Fibroblast of lung (primary cell): ENCODE data around the gene SH2D3C. TPM values are rescaled to one million over a fixed set of nuclear protein-coding genes. Genes with fewer than 3 reads are reported as not detected.

Source experiments
- DNase-seq, 2 donors: peaks; one replicate each; pipeline versions ENCODE4 v3.0.0 to v3.0.0-alpha.2; 2010; ENCODE audit warnings: low read depth in 2 of 2
- H2AFZ ChIP-seq: 2 replicates; pipeline ENCODE4 v1.5.1; 2012; ENCODE audit warnings: low read length, control low read depth, inconsistent platforms
- H3K27ac ChIP-seq: 2 replicates; pipeline ENCODE4 v1.5.1; 2011; ENCODE audit warnings: low read length, control low read depth; ENCODE audit not compliant: insufficient read depth
- H3K27me3 ChIP-seq: 2 replicates; pipeline ENCODE4 v1.5.1; 2011; ENCODE audit warnings: mild to moderate bottlenecking, low read length; ENCODE audit not compliant: control insufficient read depth, insufficient read depth
- H3K36me3 ChIP-seq: 2 replicates; pipeline ENCODE4 v1.5.1; 2011; ENCODE audit warnings: low read length; ENCODE audit not compliant: control insufficient read depth, insufficient read depth
- H3K4me1 ChIP-seq: 2 replicates; pipeline ENCODE4 v1.5.1; 2011; ENCODE audit warnings: low read length; ENCODE audit not compliant: control insufficient read depth, insufficient read depth; ENCODE audit errors: extremely low read depth
- H3K4me2 ChIP-seq: 2 replicates; pipeline ENCODE4 v1.5.1; 2011; ENCODE audit warnings: low read length, control low read depth; ENCODE audit not compliant: insufficient read depth; ENCODE audit errors: extremely low read depth
- H3K4me3 ChIP-seq, 4 experiments: fragments of 200-600 bp in 1 of 4; sonication (generic) in 1 of 4; replicated peaks in 1 of 4; 2 replicates each; pipeline ENCODE4 v1.5.1; 2011 to 2016; ENCODE audit warnings: low read length in 4 of 4, low read depth in 3 of 4, mild to moderate bottlenecking in 3 of 4, control low read depth in 2 of 4, inconsistent platforms in 1 of 4, mixed read lengths in 1 of 4; ENCODE audit not compliant: insufficient read depth in 1 of 4; ENCODE audit errors: control extremely low read depth in 1 of 4
- H3K79me2 ChIP-seq: 2 replicates; pipeline ENCODE4 v1.5.1; 2012; ENCODE audit warnings: mild to moderate bottlenecking, low read length, inconsistent platforms; ENCODE audit not compliant: control insufficient read depth, insufficient read depth
- H3K9ac ChIP-seq: 2 replicates; pipeline ENCODE4 v1.5.1; 2011; ENCODE audit warnings: mild to moderate bottlenecking, low read length, control low read depth; ENCODE audit not compliant: insufficient read depth
- H3K9me3 ChIP-seq: 2 replicates; pipeline ENCODE4 v1.5.1; 2012; ENCODE audit warnings: low read depth, low read length; ENCODE audit not compliant: control insufficient read depth, insufficient read depth
- H4K20me1 ChIP-seq: 2 replicates; pipeline ENCODE4 v1.5.1; 2011; ENCODE audit warnings: low read length; ENCODE audit not compliant: control insufficient read depth, insufficient read depth; ENCODE audit errors: extremely low read depth
- CTCF ChIP-seq, 2 donors: IDR thresholded peaks in 1 of 2; conservative IDR thresholded peaks in 1 of 2; 1 replicate in 1 of 2; 2 replicates in 1 of 2; pipeline ENCODE4 v1.5.1; 2011 to 2012; ENCODE audit warnings: low read length in 2 of 2, control low read depth in 1 of 2, inconsistent platforms in 1 of 2, low read depth in 1 of 2, mild to moderate bottlenecking in 1 of 2
- EZH2 ChIP-seq: IDR thresholded peaks from 2 replicates; pipeline ENCODE4 v1.5.1; 2012; ENCODE audit warnings: low read length, control low read depth, mild to moderate bottlenecking; ENCODE audit errors: missing control alignments
- polyA plus RNA-seq, 2 donors: library from polyadenylated mRNA; depleted of rRNA in 1 of 2; stranded (reverse) in 1 of 2; unstranded in 1 of 2; fragments of >200 nt; gene quantifications; 2 replicates each; pipeline ENCODE4 v1.2.1, GENCODE V29; 2011 to 2012; ENCODE audit warnings: missing spikeins in 1 of 2
- total RNA-seq: library from RNA; depleted of rRNA; stranded (reverse); fragments of >200 nt; gene quantifications from 2 replicates; pipeline ENCODE4 v1.2.1, GENCODE V29; 2014

SH2D3C gene
- total and polyA plus RNA-seq, 2 donors (not counting 1 experiment from before 2014, with no cell fraction given) = 1.2 TPM; not detected in 1

- Histone ChIP-seq H3K9ac (no peak overlapping the region), H3K4me3 (no peak overlapping the region), H3K36me3 (no peaks in the 10 kb centered on the region), H2AFZ (no peak overlapping the region), H3K4me1 (no peaks in the 10 kb centered on the region), H3K9me3 (no peaks in the 10 kb centered on the region), H3K79me2 (no peaks in the 10 kb centered on the region), H3K4me2 (no peak overlapping the region), H4K20me1 (no peaks in the 10 kb centered on the region), H3K27me3 (no peaks in the 10 kb centered on the region), H3K27ac (no peak overlapping the region)
- no peak for DNase-seq
- no peak for TF ChIP-seq CTCF (conservative IDR thresholded peaks at IDR 0.05 in 1 of 2, IDR thresholded peaks at IDR 0.05 in 1 of 2; ENCODE audit: low read depth in 1 of 2, low read length in 2 of 2)
- no peak for TF ChIP-seq EZH2
Measured at GRCh38 chr9:127703289-127703946, 75.0 kb downstream of the SH2D3C start.

GRCh38 chr9:127700594-127701255 is 77.7 kb downstream of the SH2D3C start:
- Histone ChIP-seq H3K36me3 (no peaks in the 10 kb centered on the region), H3K79me2 (no peaks in the 10 kb centered on the region), H3K4me2 (no peak overlapping the region), H3K27me3 (no peaks in the 10 kb centered on the region), H2AFZ (no peak overlapping the region), H3K9me3 (no peaks in the 10 kb centered on the region), H3K9ac (no peak overlapping the region), H3K4me3 (no peak overlapping the region), H3K4me1 (no peaks in the 10 kb centered on the region), H4K20me1 (no peaks in the 10 kb centered on the region), H3K27ac (no peak overlapping the region)
- DNase-seq = no peak
- TF ChIP-seq EZH2 = no peak
- no peak for TF ChIP-seq CTCF (conservative IDR thresholded peaks at IDR 0.05 in 1 of 2, IDR thresholded peaks at IDR 0.05 in 1 of 2; ENCODE audit: low read depth in 1 of 2, low read length in 2 of 2)

GRCh38 chr9:127700140-127700539 is 78.3 kb downstream of the SH2D3C start:
- no peaks in the 10 kb centered on the region for H3K27me3 ChIP-seq
- no peaks in the 10 kb centered on the region for H3K4me1 ChIP-seq
- H2AFZ ChIP-seq = no peak overlapping the region
- H3K79me2 ChIP-seq = no peaks in the 10 kb centered on the region
- no peak overlapping the region for H3K4me3 ChIP-seq
- no peak for DNase-seq
- no peaks in the 10 kb centered on the region for H3K9me3 ChIP-seq
- H3K27ac ChIP-seq = no peak overlapping the region
- no peak for TF ChIP-seq CTCF (conservative IDR thresholded peaks at IDR 0.05 in 1 of 2, IDR thresholded peaks at IDR 0.05 in 1 of 2; ENCODE audit: low read depth in 1 of 2, low read length in 2 of 2)
- no peaks in the 10 kb centered on the region for H3K36me3 ChIP-seq
- H4K20me1 ChIP-seq = no peaks in the 10 kb centered on the region
- H3K9ac ChIP-seq = no peak overlapping the region
- H3K4me2 ChIP-seq = no peak overlapping the region
